K562 (cell line): ENCODE data around the gene SLC39A3. TPM values are rescaled to one million over a fixed set of nuclear protein-coding genes. Genes with fewer than 3 reads are reported as not detected.

Source experiments
- ADNP ChIP-seq: fragments of 200-800 bp; sonication (Bioruptor generic); IDR thresholded peaks from 2 replicates; pipeline ENCODE4 v1.6.1; 2016; ENCODE audit warnings: missing genetic modification characterization, missing compliant biosample characterization
- CSDE1 ChIP-seq, 2 experiments: fragments of 450-650 bp; IDR thresholded peaks; 2 replicates each; pipeline ENCODE4 v1.6.1; 2016; ENCODE audit warnings: mild to moderate bottlenecking in 1 of 2
- ELF2 ChIP-seq: fragments of 250-450 bp; sonication (Bioruptor Pico); IDR thresholded peaks from 2 replicates; pipeline ENCODE4 v1.5.0; 2021; ENCODE audit warnings: mild to moderate bottlenecking
- FUS ChIP-seq: fragments of 200-400 bp; formaldehyde crosslinking; optimal IDR thresholded peaks from 2 replicates; pipeline ENCODE3; 2017; ENCODE audit warnings: low read depth, low read length
- HDAC6 ChIP-seq: IDR thresholded peaks from 2 replicates; pipeline ENCODE4 v1.6.1; 2012; ENCODE audit warnings: low read depth, mild to moderate bottlenecking, control low read depth, inconsistent platforms, low read length, moderate library complexity
- KLF16 ChIP-seq: IDR thresholded peaks from 2 replicates; pipeline ENCODE4 v1.6.1; 2016; ENCODE audit warnings: antibody characterized with exemption
- KLF6 ChIP-seq: fragments of 250-450 bp; sonication (Bioruptor Pico); IDR thresholded peaks from 2 replicates; pipeline ENCODE4 v1.4.0; 2020; ENCODE audit warnings: mild to moderate bottlenecking, moderate library complexity, borderline replicate concordance
- NRF1 ChIP-seq, 2 experiments: fragments of 450-650 bp; IDR thresholded peaks in 1 of 2; conservative IDR thresholded peaks in 1 of 2; 2 replicates each; pipeline ENCODE4 v1.6.1; 2014; ENCODE audit warnings: mild to moderate bottlenecking in 2 of 2
- PHF8 ChIP-seq: fragments of 200-600 bp; sonication (generic); IDR thresholded peaks from 2 replicates; pipeline ENCODE4 v1.6.1; 2012; ENCODE audit warnings: mixed run types, mild to moderate bottlenecking, inconsistent platforms, low read length, moderate library complexity, borderline replicate concordance
- SLC30A9 ChIP-seq: fragments of 250-450 bp; sonication (Bioruptor Pico); IDR thresholded peaks from 2 replicates; pipeline ENCODE4 v1.8.0; 2022; ENCODE audit warnings: mild to moderate bottlenecking, moderate library complexity
- ZNF224 ChIP-seq: sonication (generic); formaldehyde crosslinking; IDR thresholded peaks from 2 replicates; pipeline ENCODE4 v1.8.0; 2022; ENCODE audit warnings: mild to moderate bottlenecking, missing genetic modification reagents
- ZNF282 ChIP-seq: sonication (generic); formaldehyde crosslinking; IDR thresholded peaks from 2 replicates; pipeline ENCODE4 v1.8.1; 2023; ENCODE audit warnings: missing genetic modification reagents
- polyA plus RNA-seq, 8 experiments: library from polyadenylated mRNA; depleted of rRNA in 4 of 8; stranded (reverse) in 5 of 8; unstranded in 3 of 8; fragments of >200 nt; fragmentation: Nextera tagmentation in 2 of 8; fragmentation: Illumina TruSeq in 1 of 8; extraction: Ambion mirVana in 2 of 8; extraction: Trizol in 1 of 8; gene quantifications; 2 replicates each; pipeline versions ENCODE4 v1.2.1 to v1.2.3, GENCODE V29; 2011 to 2014; ENCODE audit warnings: inconsistent platforms in 1 of 8, missing spikeins in 1 of 8
- total RNA-seq, 7 experiments: library from RNA; depleted of rRNA in 6 of 7; stranded (reverse); fragments of >200 nt in 6 of 7; fragmentation: Illumina TruSeq in 2 of 7; extraction: Trizol in 2 of 7; gene quantifications; 2 replicates each; pipeline versions ENCODE4 v1.2.1 to v1.2.3, GENCODE V29; 2011 to 2021; ENCODE audit warnings: low replicate concordance in 1 of 7
- TF ChIP-seq, protein P1 (sequence below): fragments of 200-800 bp; sonication (Bioruptor generic); IDR thresholded peaks from 2 replicates; pipeline ENCODE4 v1.6.1; 2017; ENCODE audit warnings: missing genetic modification characterization, missing compliant biosample characterization
- TF ChIP-seq, protein P2 (sequence below): sonication (generic); formaldehyde crosslinking; IDR thresholded peaks from 2 replicates; pipeline ENCODE4 v1.8.1; 2023; ENCODE audit warnings: mild to moderate bottlenecking, missing genetic modification reagents
- TF ChIP-seq, protein P3 (sequence below): fragments of 250-450 bp; sonication (Bioruptor Pico); IDR thresholded peaks from 2 replicates; pipeline ENCODE4 v1.4.0; 2020
- TF ChIP-seq, protein P4 (sequence below), 3 experiments: fragments of 200-800 bp in 1 of 3; fragments of 250-450 bp in 1 of 3; fragments of 450-650 bp in 1 of 3; sonication (Bioruptor Pico) in 1 of 3; sonication (Bioruptor generic) in 1 of 3; formaldehyde crosslinking in 1 of 3; IDR thresholded peaks; 2 replicates each; pipeline versions ENCODE4 v1.6.1 to v1.8.0; 2016 to 2022; ENCODE audit warnings: mild to moderate bottlenecking in 2 of 3, missing genetic modification characterization in 2 of 3, missing compliant biosample characterization in 1 of 3, moderate library complexity in 1 of 3

Gene SLC39A3
- total and polyA plus RNA-seq, 9 of the 15 experiments (the other 6 are each of a cell fraction or from before 2014, with no cell fraction given), result 2.3 to 215 (median 127) TPM

DNA sequence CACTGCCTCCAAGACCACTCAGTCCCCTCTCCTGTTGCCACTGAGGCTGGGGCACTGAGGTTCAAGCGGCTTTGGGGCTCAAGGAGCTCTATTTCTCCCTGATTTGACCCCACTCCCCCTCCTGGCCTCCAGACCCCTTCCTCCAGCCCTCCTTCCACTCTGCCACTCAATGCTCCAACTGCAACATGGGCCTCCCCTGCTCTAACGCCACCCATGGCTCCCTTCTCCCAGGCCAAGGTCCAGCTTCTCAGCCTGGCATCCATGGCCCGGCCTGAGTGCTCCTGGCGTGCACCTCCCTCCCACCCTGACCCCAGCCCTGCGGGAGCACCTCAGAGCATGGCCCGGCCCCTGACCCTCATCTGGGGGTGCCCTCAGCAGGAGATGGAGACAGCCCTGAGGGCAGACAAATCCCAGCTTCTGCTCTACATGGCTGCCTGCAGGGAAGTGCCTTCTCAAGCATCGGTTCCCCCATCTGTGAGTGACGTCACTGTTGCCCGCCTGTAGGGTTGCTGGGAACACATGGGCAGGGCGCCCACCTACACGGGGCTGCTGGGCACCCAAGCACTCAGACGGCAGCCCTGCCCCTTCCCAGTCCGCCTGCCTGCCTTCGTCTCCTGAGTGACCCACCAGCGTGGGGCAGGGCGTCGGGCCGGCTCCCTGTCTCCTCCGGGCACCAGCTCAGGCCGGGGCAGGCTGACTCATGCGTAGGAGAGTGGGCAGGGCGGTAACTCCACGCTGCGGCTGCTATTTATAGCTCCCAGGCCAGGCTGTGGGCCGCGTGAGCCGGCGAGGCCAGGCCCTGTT is 17.1 kb downstream of the SLC39A3 start (continued):
- no peak for TF ChIP-seq SLC30A9 (CRISPR knock-in tag)
- TF ChIP-seq, protein P1, sequence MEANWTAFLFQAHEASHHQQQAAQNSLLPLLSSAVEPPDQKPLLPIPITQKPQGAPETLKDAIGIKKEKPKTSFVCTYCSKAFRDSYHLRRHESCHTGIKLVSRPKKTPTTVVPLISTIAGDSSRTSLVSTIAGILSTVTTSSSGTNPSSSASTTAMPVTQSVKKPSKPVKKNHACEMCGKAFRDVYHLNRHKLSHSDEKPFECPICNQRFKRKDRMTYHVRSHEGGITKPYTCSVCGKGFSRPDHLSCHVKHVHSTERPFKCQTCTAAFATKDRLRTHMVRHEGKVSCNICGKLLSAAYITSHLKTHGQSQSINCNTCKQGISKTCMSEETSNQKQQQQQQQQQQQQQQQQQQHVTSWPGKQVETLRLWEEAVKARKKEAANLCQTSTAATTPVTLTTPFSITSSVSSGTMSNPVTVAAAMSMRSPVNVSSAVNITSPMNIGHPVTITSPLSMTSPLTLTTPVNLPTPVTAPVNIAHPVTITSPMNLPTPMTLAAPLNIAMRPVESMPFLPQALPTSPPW (CRISPR knock-in tag), result peak; percentile 59; the same call in 1 of the 2 replicates
- no peak for TF ChIP-seq ELF2 (CRISPR knock-in tag)
- TF ChIP-seq PHF8, result 0 out of 2 replicates have a peak, but pooled peaks have one; percentile 5
- TF ChIP-seq ZNF224 (CRISPR knock-in tag), result no peak
- 0 out of 2 replicates have a peak, but pooled peaks have one; percentile 11 for TF ChIP-seq KLF16
- TF ChIP-seq, protein P2, sequence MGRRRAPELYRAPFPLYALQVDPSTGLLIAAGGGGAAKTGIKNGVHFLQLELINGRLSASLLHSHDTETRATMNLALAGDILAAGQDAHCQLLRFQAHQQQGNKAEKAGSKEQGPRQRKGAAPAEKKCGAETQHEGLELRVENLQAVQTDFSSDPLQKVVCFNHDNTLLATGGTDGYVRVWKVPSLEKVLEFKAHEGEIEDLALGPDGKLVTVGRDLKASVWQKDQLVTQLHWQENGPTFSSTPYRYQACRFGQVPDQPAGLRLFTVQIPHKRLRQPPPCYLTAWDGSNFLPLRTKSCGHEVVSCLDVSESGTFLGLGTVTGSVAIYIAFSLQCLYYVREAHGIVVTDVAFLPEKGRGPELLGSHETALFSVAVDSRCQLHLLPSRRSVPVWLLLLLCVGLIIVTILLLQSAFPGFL (CRISPR knock-in tag), result no peak
- TF ChIP-seq ZNF282 (CRISPR knock-in tag), result no peak
- TF ChIP-seq KLF6, result no peak
- no peak for TF ChIP-seq FUS
- no peak for TF ChIP-seq CSDE1 (IDR thresholded peaks at IDR 0.05)
- TF ChIP-seq ADNP (tag), result 0 out of 2 replicates have a peak, but pooled peaks have one; percentile 23
- TF ChIP-seq, protein P3, sequence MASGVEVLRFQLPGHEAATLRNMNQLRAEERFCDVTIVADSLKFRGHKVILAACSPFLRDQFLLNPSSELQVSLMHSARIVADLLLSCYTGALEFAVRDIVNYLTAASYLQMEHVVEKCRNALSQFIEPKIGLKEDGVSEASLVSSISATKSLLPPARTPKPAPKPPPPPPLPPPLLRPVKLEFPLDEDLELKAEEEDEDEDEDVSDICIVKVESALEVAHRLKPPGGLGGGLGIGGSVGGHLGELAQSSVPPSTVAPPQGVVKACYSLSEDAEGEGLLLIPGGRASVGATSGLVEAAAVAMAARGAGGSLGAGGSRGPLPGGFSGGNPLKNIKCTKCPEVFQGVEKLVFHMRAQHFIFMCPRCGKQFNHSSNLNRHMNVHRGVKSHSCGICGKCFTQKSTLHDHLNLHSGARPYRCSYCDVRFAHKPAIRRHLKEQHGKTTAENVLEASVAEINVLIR (CRISPR knock-in tag), result peak; percentile 62
- TF ChIP-seq NRF1 (conservative IDR thresholded peaks at IDR 0.05 in 1 of 2, IDR thresholded peaks at IDR 0.05 in 1 of 2), result peak; percentile 76 to 80
- TF ChIP-seq, protein P4, sequence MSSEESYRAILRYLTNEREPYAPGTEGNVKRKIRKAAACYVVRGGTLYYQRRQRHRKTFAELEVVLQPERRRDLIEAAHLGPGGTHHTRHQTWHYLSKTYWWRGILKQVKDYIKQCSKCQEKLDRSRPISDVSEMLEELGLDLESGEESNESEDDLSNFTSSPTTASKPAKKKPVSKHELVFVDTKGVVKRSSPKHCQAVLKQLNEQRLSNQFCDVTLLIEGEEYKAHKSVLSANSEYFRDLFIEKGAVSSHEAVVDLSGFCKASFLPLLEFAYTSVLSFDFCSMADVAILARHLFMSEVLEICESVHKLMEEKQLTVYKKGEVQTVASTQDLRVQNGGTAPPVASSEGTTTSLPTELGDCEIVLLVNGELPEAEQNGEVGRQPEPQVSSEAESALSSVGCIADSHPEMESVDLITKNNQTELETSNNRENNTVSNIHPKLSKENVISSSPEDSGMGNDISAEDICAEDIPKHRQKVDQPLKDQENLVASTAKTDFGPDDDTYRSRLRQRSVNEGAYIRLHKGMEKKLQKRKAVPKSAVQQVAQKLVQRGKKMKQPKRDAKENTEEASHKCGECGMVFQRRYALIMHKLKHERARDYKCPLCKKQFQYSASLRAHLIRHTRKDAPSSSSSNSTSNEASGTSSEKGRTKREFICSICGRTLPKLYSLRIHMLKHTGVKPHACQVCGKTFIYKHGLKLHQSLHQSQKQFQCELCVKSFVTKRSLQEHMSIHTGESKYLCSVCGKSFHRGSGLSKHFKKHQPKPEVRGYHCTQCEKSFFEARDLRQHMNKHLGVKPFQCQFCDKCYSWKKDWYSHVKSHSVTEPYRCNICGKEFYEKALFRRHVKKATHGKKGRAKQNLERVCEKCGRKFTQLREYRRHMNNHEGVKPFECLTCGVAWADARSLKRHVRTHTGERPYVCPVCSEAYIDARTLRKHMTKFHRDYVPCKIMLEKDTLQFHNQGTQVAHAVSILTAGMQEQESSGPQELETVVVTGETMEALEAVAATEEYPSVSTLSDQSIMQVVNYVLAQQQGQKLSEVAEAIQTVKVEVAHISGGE (CRISPR knock-in tag; IDR thresholded peaks at IDR 0.05), result peak in 1 of 3 experiments; percentile 55; a peak in 1 of 6 replicates
- TF ChIP-seq HDAC6, result no peak
